GM12892 (cell line): ENCODE data around the gene HCRT.

Experiments
- POLR2A ChIP-seq: IDR thresholded peaks from 2 replicates; pipeline ENCODE4 v1.6.1; 2011; ENCODE audit warnings: low read depth, low read length, control low read depth
- POLR2AphosphoS5 ChIP-seq: IDR thresholded peaks from 2 replicates; pipeline ENCODE4 v1.6.1; 2011; ENCODE audit warnings: low read depth, low read length, control low read depth
- TAF1 ChIP-seq: IDR thresholded peaks from 2 replicates; pipeline ENCODE4 v1.6.1; 2011; ENCODE audit warnings: low read depth, mild to moderate bottlenecking, control low read depth, low read length, borderline replicate concordance

GRCh38 chr17:42200706-42201457 is 15.6 kb upstream of the HCRT start:
- no peak for TF ChIP-seq POLR2A
- no peak for TF ChIP-seq POLR2AphosphoS5
- no peak for TF ChIP-seq TAF1
